Measurements from ENCODE around the gene PPP2R3A. TPM values are rescaled to one million over a fixed set of nuclear protein-coding genes. Genes with fewer than 3 reads are reported as not detected.

The PPP2R3A gene
- total RNA-seq, 1 donor from 2014 or later, result not detected

GRCh38 chr3:135970506-135971116 lies 5.1 kb downstream of the PPP2R3A start:
- intact Hi-C loops (cut with micrococcal nuclease), result no loop called here

GRCh38 chr3:135973841-135974240 lies 8.3 kb downstream of the PPP2R3A start:
- intact Hi-C loops (cut with micrococcal nuclease), result no loop called here

DNA sequence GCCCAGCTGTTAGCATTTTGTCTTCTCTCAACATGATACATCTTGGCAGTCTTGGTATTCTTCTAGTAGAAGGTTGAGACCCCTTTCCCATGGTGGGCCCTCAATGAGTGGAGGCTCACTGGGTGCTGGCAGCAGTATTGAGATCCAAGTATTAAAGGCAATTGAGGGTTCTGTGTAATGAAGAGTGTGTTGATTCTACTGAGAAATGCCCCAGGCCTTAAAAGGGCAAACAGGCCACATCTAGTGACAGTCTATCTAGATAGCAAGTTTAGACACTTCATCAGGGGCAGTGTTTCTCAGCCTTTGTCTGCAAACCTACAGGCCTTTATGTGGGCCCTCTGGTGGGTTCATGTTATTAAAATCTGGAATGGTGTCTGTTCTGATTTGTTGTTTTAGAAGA lies 9.5 kb downstream of the PPP2R3A start:
- intact Hi-C loops (cut with micrococcal nuclease), result no loop called here

- intact Hi-C loops (cut with micrococcal nuclease), result no loop called here
Measured at GRCh38 chr3:135975536-135975935, 10.0 kb downstream of the PPP2R3A start.

DNA sequence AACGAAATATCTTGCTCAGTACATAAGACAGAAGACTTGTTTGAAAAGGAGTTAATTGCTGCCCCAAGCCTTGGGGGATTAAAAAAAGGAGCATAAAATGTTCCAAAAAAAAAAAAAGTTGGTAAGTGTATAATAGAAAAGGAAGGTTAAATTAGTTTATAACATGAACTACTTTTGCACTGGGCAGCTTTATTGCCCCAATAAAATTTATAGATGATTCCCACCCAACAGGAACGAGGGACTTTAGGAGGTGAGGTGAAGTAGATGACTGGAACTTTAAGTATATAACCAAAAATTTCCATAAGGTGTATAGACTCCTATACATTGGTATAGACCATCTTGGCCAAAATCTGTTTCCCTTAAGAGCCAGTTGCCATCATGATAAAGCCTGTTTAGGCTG lies 14.8 kb downstream of the PPP2R3A start:
- intact Hi-C loops (cut with micrococcal nuclease), result no loop called here

DNA sequence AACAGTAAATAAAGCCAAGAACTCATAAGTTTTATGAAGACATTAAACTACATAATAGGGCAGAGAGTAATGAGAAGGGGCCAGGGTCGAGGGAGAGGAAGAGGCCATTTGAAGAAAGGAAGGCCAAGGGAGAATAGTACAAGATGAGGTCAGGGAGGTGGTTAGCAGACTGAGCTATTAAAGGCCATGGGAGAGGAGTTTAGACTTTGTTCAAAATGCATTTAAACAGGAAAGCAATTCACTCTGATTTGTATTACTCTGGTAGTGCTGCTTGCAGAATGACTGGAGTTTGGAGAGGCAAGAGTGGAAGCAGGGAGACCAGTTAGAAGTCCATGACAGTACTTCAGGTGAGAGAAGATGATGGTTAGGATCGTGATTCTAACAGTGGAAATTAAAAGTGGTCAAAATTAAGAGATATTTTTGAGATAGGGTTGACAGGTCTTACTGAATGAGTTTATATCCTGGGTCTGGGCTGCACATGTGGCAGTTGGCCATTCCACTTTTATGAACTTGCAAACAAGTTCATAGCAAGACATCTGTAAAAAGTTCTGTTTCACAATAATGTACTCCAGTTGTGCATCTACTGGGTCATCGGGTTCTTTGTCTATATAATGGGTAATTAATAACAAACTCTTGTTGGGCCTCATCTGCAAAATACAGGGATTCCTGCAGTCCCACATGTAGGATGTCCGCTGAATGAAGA lies 16.3 kb downstream of the PPP2R3A start:
- intact Hi-C loops (cut with micrococcal nuclease), result no loop called here

DNA sequence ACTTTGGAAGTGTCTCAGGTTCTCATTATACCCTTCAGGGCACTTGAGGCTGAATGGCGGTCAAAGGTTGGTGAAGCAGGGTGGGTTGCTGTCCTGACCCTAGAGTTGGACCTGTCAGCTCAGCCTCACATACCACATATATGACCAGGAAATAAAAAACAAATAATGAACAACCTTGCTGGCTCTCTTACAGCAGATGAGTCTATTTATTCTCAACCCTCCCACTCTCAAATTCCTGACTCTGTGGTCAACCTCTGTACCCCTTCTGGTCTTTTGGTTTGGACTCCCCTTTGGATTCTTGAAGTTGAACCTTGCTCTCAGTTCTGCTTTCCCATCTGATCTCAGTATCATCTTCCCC lies 16.9 kb downstream of the PPP2R3A start:
- intact Hi-C loops (cut with micrococcal nuclease), result no loop called here

GRCh38 chr3:135982922-135983581 lies 17.5 kb downstream of the PPP2R3A start:
- intact Hi-C loops (cut with micrococcal nuclease), result no loop called here

GRCh38 chr3:135987661-135988060 lies 22.1 kb downstream of the PPP2R3A start:
- intact Hi-C loops (cut with micrococcal nuclease), result no loop called here

- intact Hi-C loops (cut with micrococcal nuclease), result no loop called here
Measured at GRCh38 chr3:135989242-135989641, 23.7 kb downstream of the PPP2R3A start.

DNA sequence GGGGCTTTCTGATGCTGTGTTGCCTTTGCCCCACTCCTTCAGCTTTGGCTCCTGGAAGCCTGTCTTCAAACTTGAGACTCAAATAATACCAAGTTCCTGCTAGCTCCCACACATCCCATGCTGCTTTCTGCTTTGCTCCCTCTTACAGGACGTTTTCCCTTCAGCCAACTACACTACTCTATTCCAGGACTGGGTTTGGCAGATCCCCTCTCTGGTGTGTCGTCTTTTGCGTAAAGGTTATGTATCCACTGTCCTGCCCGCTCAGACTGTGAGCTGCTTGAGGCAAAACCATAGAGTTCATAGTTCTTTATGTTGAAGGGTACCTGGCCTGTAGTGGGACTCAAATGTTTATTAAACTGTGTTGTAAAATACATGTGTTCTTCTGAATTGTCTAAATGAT lies 25.4 kb downstream of the PPP2R3A start:
- intact Hi-C loops (cut with micrococcal nuclease), result no loop called here

DNA sequence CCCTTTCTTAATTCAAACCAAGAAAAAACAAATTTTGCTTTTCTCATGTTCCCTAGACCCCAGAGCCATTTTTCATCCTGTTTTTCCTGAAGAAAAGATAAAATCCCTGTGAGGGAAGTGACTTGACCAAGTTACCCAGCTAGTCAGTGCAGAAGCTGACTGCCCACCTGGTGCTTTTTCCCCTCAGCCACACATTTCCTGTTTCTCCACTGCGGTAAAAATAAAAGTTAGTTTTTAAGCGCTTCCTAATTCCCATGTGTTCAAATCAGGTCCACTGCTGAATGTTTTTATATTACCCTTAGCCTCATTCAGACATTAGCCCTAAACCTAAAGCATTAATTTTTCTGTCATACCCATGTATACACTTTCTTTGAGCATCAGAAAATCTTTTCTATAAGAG lies 26.1 kb downstream of the PPP2R3A start:
- intact Hi-C loops (cut with micrococcal nuclease), result no loop called here

GRCh38 chr3:135992072-135992471 lies 26.5 kb downstream of the PPP2R3A start:
- intact Hi-C loops (cut with micrococcal nuclease), result no loop called here

DNA sequence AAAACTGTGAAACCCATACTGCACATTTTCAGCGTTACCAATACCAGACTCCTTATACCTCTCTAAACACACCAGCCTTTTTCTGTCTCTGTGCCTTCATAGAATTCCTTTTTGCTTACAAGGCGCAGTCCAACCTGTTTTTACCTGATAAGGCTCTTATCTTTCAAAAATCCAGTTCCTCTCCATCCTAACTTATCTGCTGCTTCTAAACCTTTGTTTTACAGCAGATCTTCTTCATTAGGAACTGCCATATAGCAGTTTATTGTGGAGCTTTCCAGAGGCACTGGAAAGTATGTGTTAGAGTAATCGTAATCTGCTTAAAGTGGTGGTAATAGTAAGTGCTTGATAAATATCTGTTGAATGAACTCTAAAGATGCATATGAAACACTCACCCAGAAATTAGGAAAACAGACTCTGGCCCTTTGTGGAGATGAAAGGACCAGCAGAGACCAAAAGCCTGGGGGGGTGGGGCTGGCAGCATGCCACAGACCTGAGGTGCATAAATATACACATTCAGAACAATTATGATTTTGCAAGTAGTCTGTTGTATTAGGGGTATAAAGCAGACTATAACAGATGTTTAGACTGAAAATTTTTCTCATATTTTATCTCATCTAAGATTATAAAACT lies 29.3 kb downstream of the PPP2R3A start:
- intact Hi-C loops (cut with micrococcal nuclease), result no loop called here

DNA sequence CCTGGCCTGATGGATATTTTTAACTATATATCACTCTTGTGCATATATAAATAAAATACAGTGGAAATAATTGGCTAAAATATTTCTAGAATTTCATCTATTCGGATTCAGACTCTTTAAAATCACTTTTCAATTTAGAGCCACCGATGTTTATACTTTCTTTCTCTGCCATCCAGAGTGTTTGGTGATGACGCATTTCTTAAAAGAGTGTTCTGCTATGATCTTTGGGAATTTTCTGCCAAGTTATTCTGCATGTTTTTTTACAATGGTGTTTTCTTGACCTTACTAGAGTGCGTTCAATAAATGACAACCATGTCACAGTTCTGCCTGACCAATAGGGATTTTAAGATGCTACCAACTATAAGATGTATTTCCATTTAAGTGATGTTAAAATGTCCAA lies 30.2 kb downstream of the PPP2R3A start:
- intact Hi-C loops (cut with micrococcal nuclease), result no loop called here

GRCh38 chr3:135997554-135998320 lies 32.2 kb downstream of the PPP2R3A start:
- intact Hi-C loops (cut with micrococcal nuclease), result no loop called here

DNA sequence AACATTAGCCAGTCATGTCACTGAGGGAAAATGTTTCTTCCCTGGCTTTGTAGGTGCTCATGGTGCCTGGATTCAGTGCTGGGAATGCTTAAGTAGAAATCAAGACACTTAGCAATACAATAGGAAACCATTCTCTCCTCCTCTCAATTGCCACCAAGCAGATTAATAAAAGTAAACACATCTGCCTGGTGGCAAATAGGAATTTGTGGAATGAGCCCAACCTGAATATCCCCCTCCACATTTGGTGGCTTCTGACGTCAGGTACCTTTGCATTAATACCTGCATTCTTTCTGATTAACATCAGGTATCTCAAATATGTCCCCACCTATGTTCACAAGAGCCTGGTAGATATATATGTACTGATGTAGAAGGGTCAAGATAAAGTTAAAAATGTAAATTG lies 42.7 kb downstream of the PPP2R3A start:
- intact Hi-C loops (cut with micrococcal nuclease), result no loop called here

DNA sequence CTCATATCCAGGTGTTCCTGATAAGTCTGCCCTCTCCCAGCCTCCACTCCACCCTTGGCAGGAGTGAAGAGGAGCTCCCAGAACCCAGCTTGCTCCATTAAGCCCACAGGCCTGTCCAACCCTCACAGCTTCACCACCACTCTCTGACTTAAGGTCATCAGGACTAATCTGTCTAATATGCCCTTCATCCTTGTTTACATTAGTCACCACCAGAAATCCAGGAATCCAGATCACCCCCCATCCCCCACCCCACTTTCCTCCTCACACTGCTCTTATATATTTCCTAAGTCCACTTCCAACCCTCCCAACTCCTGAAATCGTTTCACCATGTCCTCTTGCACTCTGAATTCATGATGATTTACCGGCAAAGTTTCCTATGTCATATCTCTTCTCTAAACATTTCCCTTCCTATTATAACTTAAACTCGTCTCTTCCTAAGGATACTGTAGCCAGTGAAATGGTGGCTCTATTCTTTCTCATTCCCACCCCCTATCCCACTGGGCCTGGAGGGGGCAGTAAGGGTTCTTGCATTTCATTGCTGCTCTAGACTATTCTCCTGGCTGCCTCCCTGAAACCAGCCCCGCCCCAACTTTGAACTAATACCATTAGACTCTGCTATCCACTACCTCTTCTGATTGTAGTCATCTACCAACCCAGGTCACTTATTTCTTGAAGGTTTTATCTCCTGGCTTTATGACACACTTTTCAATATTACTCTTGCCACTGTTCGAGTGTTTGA lies 43.4 kb downstream of the PPP2R3A start:
- intact Hi-C loops (cut with micrococcal nuclease), result no loop called here

DNA sequence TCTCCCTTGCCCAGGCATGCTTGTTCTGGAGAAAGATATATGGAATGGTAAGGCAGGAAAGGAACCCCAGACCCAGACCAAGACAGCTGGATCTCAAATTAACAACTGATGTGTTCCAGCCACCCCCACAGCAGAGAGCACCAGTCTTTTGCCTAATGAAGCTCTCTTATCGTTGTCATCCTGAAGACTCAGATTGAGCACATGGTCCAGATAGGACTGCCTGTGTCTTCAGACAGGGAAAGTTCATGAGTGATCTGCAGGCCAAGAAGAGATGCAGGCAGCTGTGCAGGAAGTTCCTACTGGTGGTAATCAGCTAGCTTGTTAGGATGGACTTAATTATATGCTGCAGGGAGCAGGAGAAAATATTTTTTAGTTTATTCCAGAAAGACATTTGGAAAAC lies 53.3 kb downstream of the PPP2R3A start:
- intact Hi-C loops (cut with micrococcal nuclease), result no loop called here

- intact Hi-C loops (cut with micrococcal nuclease), result no loop called here
Measured at GRCh38 chr3:136021803-136022202, 56.3 kb downstream of the PPP2R3A start.
